Measurements from ENCODE around the gene USP40.

- no peak for TF ChIP-seq CTCF (IDR thresholded peaks at IDR 0.05; ENCODE audit: low read depth, low read length)
- no peak for TF ChIP-seq POLR2A (IDR thresholded peaks at IDR 0.05; ENCODE audit: extremely low read depth, insufficient read length)
Measured at GRCh38 chr2:233474308-233475160, 92.0 kb downstream of the USP40 start.

Measured in NB4 (cell line).